A549 (cell line): ENCODE measurements around the gene HMX2.

ENCODE experiments used
- EP300 ChIP-seq, 2 experiments: fragments of >200 bp; sonication (Bioruptor Twin); formaldehyde crosslinking; IDR thresholded peaks; 2 replicates in 1 of 2; 3 replicates in 1 of 2; pipeline ENCODE4 v1.6.1; 2016 to 2017
- ESRRA ChIP-seq: fragments of 150-350 bp; IDR thresholded peaks from 2 replicates; pipeline ENCODE4 v1.6.1; 2014; ENCODE audit warnings: mild to moderate bottlenecking, low read length, borderline replicate concordance
- MYC ChIP-seq: IDR thresholded peaks from 2 replicates; pipeline ENCODE4 v1.6.1; 2012; ENCODE audit warnings: mild to moderate bottlenecking, inconsistent platforms, low read length, improper control_type of control experiment, borderline replicate concordance
- POLR2A ChIP-seq: IDR thresholded peaks from 2 replicates; pipeline ENCODE4 v1.6.1; 2012; ENCODE audit warnings: mild to moderate bottlenecking, low read length
- ZSCAN20 ChIP-seq: fragments of 250-450 bp; sonication (Bioruptor Pico); IDR thresholded peaks from 2 replicates; pipeline ENCODE4 v1.8.0; 2022; ENCODE audit warnings: mild to moderate bottlenecking, moderate library complexity
- TF ChIP-seq, protein P1 (sequence below): fragments of >200 bp; sonication (Bioruptor Twin); formaldehyde crosslinking; IDR thresholded peaks from 3 replicates; pipeline ENCODE4 v1.5.1; 2016
- TF ChIP-seq, protein P2 (sequence below): fragments of 450-650 bp; IDR thresholded peaks from 2 replicates; pipeline ENCODE4 v1.6.1; 2014; ENCODE audit warnings: antibody characterized with exemption
- TF ChIP-seq, protein P3 (sequence below): fragments of 250-450 bp; sonication (Bioruptor Pico); IDR thresholded peaks from 2 replicates; pipeline ENCODE4 v1.5.0; 2021; ENCODE audit warnings: mild to moderate bottlenecking, moderate library complexity, borderline replicate concordance
- TF ChIP-seq, protein P4 (sequence below): IDR thresholded peaks from 2 replicates; pipeline ENCODE4 v1.6.1; 2012

DNA sequence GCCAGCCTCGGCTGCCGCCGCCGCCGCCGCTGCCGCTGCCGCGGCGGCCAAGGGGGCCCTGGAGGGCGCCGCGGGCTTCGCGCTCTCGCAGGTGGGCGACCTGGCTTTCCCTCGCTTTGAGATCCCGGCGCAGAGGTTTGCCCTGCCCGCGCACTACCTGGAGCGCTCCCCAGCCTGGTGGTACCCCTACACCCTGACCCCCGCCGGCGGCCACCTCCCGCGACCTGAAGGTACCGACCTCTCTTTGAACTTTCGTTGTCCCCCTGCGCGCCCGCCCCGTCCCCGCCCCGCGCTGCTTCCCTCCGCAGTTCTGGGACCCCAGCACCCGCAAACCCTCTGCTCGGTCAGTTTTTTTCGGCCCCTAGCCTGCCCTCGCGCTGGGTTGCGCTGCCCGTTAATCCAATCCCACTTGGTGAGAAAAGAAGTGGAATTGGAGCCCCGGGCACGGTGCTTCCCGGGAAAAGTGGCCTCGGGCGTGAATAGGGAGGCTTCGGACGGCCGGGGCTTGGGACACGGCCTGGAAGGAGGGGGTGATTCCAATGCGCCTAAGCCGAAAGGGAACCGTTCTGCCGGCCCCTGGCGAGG, 11.6 kb upstream of the HMX2 start:
- TF ChIP-seq EP300 (IDR thresholded peaks at IDR 0.05) (no peak), POLR2A (no peak), MYC (no peak), ESRRA (no peak), ZSCAN20 (CRISPR knock-in tag) (no peak)
- TF ChIP-seq, protein P1, sequence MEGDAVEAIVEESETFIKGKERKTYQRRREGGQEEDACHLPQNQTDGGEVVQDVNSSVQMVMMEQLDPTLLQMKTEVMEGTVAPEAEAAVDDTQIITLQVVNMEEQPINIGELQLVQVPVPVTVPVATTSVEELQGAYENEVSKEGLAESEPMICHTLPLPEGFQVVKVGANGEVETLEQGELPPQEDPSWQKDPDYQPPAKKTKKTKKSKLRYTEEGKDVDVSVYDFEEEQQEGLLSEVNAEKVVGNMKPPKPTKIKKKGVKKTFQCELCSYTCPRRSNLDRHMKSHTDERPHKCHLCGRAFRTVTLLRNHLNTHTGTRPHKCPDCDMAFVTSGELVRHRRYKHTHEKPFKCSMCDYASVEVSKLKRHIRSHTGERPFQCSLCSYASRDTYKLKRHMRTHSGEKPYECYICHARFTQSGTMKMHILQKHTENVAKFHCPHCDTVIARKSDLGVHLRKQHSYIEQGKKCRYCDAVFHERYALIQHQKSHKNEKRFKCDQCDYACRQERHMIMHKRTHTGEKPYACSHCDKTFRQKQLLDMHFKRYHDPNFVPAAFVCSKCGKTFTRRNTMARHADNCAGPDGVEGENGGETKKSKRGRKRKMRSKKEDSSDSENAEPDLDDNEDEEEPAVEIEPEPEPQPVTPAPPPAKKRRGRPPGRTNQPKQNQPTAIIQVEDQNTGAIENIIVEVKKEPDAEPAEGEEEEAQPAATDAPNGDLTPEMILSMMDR, result no peak
- TF ChIP-seq, protein P2, sequence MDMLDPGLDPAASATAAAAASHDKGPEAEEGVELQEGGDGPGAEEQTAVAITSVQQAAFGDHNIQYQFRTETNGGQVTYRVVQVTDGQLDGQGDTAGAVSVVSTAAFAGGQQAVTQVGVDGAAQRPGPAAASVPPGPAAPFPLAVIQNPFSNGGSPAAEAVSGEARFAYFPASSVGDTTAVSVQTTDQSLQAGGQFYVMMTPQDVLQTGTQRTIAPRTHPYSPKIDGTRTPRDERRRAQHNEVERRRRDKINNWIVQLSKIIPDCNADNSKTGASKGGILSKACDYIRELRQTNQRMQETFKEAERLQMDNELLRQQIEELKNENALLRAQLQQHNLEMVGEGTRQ, result no peak
- TF ChIP-seq, protein P3, sequence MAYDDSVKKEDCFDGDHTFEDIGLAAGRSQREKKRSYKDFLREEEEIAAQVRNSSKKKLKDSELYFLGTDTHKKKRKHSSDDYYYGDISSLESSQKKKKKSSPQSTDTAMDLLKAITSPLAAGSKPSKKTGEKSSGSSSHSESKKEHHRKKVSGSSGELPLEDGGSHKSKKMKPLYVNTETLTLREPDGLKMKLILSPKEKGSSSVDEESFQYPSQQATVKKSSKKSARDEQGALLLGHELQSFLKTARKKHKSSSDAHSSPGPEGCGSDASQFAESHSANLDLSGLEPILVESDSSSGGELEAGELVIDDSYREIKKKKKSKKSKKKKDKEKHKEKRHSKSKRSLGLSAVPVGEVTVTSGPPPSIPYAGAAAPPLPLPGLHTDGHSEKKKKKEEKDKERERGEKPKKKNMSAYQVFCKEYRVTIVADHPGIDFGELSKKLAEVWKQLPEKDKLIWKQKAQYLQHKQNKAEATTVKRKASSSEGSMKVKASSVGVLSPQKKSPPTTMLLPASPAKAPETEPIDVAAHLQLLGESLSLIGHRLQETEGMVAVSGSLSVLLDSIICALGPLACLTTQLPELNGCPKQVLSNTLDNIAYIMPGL (CRISPR knock-in tag), result no peak
- TF ChIP-seq, protein P4, sequence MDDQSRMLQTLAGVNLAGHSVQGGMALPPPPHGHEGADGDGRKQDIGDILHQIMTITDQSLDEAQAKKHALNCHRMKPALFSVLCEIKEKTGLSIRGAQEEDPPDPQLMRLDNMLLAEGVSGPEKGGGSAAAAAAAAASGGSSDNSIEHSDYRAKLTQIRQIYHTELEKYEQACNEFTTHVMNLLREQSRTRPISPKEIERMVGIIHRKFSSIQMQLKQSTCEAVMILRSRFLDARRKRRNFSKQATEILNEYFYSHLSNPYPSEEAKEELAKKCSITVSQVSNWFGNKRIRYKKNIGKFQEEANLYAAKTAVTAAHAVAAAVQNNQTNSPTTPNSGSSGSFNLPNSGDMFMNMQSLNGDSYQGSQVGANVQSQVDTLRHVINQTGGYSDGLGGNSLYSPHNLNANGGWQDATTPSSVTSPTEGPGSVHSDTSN, result no peak
